NCI-H2196 treated with DMSO at 0.1 percent for 48 hours (cell line): ENCODE measurements around the gene OR4A5.
"Not testable (repeated sequence)": the region's sequence is repeated elsewhere in the genome, so short reads cannot be mapped to it uniquely, and the experiment has no call there.

Experiments used
- DNase-seq: peaks from one replicate; lab custom pipeline; 2025; ENCODE audit not compliant: unreplicated experiment; lab: John Stamatoyannopoulos, UW

The OR4A5 gene

DNA sequence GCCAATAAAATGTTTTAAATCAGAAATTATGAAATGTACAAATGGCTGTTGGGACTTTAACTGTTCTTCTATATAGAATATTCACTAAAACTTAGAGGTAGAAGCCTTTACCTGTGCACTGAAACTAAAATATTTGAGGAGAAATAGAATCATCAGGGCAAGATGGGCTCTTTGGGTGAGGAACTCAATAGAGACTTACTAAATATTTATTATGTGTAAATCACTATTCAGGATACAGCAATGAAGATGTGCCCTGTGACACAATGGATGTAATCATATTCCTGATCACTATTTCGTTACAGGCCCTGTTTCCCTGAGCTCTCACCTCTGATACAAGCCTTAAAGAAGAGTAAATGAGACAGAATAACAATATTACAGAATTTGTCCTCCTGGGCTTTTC, at the start of gene OR4A5:
Gene OR4A5 (plus strand): TSS at position 301 of the 400 bp plus-strand sequence. CDS start 53 bp downstream, at position 354.
- DNase-seq: not testable (repeated sequence)

- DNase-seq: not testable (repeated sequence)
Measured at GRCh38 chr11:54720094-54720493, 13.5 kb downstream of the OR4A5 start.
